Embryonic facial prominence (tissue), 1 donor: ENCODE results near the gene MYH6.
A peak's percentile ranks its signal among the peaks of the same experiment; 100 is the strongest.

Experiments
- DNase-seq: peaks from one replicate; pipeline ENCODE4 v3.0.0-alpha.2; 2016; ENCODE audit errors: extremely low spot score

The MYH6 gene

DNA sequence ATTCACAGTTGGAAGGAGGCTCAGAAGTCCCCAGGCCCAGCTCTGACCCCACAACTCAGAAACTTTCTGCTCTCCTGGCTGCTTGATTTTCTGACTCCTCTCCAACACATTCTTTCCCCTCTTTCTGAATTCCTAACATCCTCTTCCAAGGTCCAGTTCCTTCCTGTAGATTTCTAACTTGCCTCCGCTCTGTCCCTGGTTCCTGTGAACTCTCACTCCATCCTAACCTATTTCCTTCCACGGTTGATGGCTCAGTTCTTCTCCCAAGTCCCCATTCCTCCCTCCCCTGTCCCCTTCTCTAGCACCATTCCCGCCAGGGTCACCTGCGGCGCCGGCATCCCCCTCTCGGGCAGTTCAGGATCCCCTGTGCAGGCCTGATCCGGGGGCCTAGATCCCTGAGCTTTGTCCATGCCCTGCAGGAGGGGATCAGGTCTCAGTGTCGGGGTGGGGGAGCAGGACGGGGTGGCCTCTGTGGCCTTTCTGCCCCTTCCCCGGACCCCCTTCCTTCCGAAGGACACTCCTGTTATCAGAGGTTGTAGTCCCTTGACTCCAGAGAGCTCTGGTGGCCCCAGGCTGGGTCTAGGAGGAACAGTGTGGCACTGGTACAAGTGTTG, 49.4 kb downstream of the MYH6 start:
- no peak for DNase-seq

DNA sequence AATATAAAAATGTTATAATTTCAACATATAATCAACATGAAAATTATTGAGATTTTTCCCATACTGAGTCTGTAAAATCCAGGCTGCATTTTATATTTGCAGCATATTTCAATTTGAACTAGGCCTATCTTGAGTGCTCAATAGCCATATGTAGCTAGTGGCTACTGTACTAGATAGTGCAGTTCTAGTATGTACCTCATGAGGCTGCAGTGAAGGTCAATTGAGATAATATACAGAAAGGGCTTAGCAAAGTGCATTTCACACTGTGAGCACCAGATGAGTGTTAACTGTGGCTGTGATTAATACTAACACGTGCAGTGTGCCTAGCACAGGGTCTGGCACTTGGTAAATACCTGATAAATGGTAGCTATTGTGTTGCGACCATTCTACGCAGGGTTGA, 50.0 kb downstream of the MYH6 start:
- no peak for DNase-seq

DNA sequence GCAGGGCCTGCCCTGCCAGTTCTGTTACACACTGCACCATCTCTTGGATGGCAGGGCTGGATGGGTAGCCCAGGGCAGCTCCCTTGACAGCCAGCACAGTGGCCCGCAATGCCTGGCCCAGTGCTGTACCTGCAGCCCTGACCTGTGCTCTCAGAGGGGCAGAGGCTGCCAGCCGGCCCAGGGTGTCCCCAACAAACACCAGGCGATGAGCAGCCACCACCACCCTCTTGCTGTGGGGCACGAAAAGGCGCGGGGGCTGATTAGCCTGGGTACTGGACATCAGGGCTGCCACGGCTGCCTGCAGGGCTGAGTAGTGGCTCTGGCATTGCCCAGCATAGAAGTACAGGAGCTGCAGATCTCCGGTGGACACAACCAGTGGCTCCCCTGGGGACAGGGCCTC, 50.8 kb downstream of the MYH6 start:
- no peak for DNase-seq

DNA sequence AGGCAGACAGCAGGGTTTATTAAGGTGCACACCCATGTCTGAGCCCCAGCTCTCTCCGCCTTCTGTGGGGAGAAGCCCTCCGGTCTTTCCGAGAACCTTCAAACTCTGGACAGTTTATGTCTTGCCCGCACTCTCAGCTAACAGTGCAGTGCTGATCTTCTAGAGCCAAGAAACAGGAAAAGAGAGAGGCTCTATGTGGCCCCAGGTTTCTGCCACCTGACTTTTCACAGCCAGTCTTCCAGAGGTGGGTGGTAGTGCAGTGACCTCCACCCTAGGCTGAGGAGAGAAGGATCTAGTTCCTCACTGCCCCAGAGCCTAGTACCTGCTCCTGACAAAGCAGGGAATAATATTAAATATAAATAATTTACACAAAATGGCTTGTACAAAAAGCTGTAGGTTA, 51.4 kb downstream of the MYH6 start:
- no peak for DNase-seq

DNA sequence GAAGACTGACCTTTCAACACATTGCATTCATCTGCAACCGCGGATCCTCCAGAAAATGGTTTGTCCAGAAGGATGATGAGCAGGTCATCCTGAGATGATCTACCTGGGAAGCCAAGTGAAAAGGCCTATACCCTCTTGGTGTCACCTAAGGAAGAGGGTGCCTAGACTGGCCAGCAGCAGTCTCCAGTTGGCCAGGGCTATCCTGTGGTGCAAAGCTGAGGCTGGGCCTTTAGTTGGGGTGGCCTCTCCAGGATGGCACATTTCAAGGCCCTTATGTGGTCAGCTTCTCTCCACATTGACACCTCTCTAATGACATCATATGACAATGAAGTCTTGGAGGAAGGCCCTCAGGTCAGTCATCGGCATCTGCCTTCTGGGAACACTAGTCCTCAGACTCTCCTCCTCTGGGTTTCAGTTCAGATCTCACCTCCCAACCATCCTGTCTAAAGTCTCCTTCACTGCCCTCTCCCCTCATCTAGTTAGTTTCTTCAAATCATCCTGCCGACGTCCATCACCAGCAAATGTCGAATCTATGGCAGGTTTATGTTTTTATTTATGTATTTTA, 52.1 kb downstream of the MYH6 start:
- DNase-seq: no peak

GRCh38 chr14:23354990-23355389, 53.1 kb downstream of the MYH6 start:
- DNase-seq: no peak

GRCh38 chr14:23353433-23353780, 54.7 kb downstream of the MYH6 start:
- no peak for DNase-seq

DNA sequence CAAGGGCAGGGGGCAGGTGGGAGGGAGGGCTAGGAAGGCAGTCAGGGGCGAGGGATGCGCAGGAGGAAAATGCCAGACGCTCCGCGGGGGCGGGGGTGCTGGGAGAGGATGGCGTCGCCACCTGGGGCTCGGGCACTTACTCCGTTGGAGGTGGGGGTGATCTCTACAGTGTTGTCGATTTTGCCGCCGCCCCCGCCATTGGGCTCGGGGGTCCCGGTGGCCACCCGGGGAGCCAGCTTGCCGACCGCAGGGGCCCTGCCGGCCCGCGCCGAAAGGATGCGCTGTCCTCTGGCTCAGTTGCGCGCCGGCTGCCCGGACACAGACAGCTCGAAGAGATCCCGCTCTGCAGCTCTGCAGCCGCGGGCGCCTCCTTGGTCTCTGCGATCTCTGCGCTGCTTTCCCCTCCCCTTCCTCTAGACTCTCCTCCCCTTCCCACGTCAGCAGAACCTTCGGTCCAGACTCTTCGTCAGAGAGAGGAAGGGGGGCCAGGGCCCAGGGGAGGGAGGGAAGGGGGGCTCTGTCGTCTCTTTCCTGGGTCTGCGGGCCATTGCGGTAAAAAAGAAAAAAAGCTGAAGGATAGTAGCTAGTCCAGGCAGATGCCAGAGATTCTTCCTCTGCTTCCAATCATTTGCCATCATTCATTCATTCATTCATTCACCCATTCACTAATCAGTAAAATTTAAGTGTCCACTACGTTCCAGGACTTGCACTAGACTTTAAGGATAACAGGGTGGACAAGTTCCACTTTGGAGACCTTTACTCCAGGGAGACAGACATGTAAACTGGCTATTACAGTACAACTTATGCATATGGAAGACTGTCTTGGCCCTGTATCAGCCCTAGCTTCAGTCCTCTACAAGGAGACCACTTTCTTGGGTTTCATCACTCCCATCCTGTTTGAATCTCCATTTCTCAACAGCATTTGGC, 55.3 kb downstream of the MYH6 start, which contains the start of gene SLC22A17:
Gene SLC22A17, minus strand, starts transcription at position 382 of the 927 bp plus-strand sequence.
- DNase-seq: peak; percentile 90

DNA sequence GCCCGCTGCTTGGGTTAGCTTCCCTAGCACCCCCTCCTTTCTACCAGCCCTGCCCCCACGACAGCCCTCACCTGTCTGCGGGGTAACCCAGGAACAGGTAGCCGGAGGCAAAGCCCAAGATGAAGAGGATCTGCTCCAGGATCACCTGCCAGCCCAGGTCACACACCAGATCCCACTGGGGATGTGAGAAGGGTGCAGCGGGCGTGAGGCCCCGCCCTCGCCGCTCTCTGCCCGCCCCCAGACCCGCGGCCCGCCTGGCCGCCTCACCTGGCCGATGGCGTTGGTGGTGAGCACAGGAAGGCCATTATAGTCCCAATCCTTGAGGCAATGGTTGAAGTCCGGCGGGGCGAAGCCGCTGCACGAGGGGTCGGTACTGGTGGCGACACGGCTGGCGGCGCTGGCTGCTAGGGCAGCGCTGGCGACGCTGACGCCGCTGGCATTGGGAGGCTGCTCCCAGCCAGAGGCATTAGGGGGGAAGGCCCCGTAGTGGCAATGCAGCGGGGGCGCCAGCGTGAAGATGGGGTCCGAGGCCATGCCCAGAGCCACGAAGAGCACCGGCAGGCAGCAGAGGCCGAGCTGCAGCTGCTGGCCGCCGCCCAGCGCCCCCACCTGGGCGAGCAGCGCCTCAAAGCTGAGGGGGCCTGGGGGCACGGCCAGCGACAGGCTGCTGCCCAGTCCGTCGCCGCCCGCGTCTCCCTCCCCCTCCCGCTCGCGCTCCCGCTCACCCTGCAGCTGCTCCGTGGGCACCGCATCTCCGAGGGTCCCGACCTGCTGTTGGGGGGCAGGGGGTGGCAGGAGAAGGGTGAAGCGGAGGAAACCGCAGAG, 56.2 kb downstream of the MYH6 start:
- no peak for DNase-seq

GRCh38 chr14:23349156-23349845, 58.8 kb downstream of the MYH6 start:
- DNase-seq: no peak

DNA sequence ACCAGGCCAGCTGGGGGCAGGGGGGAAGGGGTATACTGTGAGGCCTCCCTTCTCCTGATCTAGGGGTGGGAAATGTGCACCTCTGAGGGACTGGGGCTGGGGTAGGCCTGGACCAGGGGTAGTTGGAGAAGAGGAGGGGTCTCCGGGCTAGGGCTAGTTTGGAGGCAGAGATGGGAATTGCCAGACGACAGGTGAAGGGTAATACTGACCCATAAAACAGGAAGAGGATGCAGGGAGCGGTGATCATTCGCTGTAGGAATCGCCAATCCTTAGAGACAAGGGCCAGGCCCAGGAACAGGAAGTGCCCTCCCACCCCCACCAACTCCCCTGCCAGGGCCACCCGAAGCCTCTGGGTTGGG, 59.8 kb downstream of the MYH6 start:
- no peak for DNase-seq

DNA sequence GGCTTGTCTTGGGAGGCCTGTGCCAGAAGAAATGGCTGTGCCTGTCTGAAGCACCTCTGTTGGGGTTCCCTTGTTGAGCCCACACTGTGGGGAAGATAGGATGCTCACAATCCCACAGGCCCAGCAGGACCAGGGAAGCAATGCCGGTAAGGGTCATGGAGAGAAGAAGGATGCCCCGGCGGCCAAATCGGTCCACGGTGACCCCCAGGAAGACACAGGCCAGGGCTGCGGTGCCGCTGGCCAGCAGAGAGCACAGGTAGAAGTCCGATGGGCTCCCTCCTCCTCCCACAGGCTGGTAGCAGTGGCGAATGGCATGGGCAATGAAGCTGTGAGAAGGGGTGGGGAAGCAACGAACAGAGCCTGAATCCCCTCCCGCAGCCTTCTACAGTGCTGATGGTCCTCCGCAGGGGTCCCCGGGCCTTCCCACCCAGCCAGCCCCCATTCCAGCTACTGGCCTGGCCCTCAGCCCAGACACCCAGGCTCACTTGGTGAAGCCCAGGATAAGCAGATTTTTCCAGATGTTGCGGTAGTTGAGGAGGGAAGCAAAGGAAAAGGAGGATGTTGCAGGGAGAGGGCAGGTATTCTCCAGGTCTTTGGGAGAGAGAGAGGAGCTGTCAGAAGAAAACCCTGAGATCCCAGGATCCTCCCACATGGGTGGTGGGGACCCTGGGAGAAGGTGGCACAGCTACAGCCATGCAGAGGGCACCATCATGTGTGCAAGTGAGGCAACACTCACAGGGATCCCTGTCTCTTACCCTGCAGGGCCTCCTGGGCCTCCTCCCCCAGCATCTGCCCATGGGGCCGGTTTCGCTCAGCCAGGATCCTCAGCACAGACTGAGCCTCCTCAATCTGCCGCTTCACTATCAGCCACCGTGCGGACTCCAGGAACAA, 60.4 kb downstream of the MYH6 start:
- DNase-seq: no peak

- no peak for DNase-seq
Observed at GRCh38 chr14:23346693-23347405, 61.2 kb downstream of the MYH6 start.

GRCh38 chr14:23345987-23346692, 61.9 kb downstream of the MYH6 start:
- no peak for DNase-seq

DNA sequence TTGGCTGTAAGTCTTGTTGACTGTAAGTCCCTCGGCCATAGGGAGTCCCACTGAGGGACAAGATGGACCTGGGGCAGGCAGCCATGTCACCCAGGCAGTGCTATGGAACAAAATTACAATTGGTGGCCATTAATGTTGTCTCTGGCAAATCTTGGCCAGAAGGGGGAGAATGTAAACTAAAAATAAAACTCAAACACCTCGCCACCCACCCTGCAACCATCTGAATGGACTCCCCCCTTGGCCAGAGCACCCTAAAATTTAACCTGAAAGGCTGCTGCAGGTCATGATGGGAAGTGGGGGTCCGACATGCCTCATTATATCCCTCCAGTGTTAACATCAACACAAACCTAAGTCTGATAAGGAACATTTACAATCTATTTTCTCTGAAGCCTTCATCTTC, 63.6 kb downstream of the MYH6 start:
- DNase-seq: no peak

DNA sequence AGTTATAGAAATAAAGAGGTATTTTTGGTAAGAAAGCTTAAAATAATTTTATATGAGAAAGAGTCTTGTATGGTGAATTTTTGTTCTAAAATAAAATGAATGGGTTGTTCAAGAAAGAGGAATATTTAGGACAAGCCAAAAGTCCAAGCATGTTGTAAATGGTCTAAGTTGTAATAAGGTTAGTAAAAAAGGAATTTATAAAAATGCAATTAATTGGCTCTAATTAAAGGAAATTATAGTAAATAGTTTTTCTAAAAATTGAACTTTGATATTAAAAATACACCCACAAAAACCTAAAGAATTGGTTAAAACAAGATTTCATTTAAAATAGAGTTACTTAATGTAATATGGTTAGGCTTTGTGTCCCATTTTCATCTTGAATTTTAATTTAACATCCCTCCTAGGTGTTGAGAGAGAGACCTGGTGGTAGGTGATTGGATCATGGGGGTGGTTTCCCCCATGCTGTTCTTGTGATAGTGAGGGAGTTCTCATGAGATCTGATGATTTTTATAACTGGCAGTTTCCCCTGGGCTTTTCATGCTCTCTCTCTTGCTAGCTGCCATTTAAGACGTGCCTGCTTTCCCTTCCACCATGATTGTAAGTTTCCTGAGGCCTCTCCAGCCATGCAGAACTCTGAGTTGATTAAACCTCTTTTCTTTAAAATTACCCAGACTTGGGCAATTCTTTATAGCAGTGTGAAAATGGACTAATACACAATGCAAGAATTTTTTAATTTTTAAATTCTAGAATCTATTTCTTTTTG, 68.4 kb downstream of the MYH6 start:
- no peak for DNase-seq

DNA sequence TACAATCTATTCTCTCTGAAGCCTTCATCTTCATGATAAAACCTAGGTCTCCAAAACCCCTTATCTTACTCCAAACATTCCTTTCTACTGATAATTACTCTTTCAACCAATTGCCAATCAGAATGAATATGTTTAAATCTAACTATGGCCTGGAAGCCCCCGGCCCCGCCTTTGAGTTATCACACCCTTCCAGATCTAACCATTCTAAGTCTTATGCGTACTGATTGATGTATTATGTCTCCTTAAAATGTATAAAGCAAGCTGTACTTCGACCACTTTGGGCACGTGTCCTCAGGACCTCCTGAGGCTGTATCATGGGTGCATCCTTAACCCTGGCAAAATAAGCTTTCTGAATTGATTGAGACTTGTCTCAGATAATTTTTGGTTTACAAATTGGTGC, 72.5 kb downstream of the MYH6 start:
- no peak for DNase-seq
